ENCODE measurements around the gene PAN3. TPM values are rescaled to one million over a fixed set of nuclear protein-coding genes. Genes with fewer than 3 reads are reported as not detected.
"Not testable (repeated sequence)": the region's sequence is repeated elsewhere in the genome, so short reads cannot be mapped to it uniquely, and the experiment has no call there.

Gene PAN3
- total RNA-seq, 4 donors from 2014 or later: 41.7 to 68.3 (median 42.2) TPM

- WGBS: 2% methylated on average over 41 of the region's 60 CpGs
- H3K4me1 ChIP-seq: peaks cover 27% of the 10 kb centered on the region
- peak overlapping the region; percentile 98 for H3K27ac ChIP-seq
- H3K4me3 ChIP-seq: peak overlapping the region; percentile 96
- DNase-seq (ENCODE audit: low spot score in 2 of 2): peak; percentile 89 to 94
- H3K9me3 ChIP-seq: no peaks in the 10 kb centered on the region
- H3K27me3 ChIP-seq: no peaks in the 10 kb centered on the region
- no peaks in the 10 kb centered on the region for H3K36me3 ChIP-seq
- TF ChIP-seq POLR2AphosphoS5 (IDR thresholded peaks at IDR 0.05) (peak in 1 of 3 donors; percentile 43), CTCF (IDR thresholded peaks at IDR 0.05) (no peak), POLR2A (IDR thresholded peaks at IDR 0.05) (peak in 1 of 2 donors; percentile 38)
Measured at GRCh38 chr13:28138756-28139470, 568 bp downstream of the PAN3 start.

- peaks cover 27% of the 10 kb centered on the region for H3K4me1 ChIP-seq
- H3K4me3 ChIP-seq: peak overlapping the region; percentile 96
- TF ChIP-seq CTCF (IDR thresholded peaks at IDR 0.05): no peak
- no peak for TF ChIP-seq EP300 (IDR thresholded peaks at IDR 0.05)
- no peak for TF ChIP-seq POLR2AphosphoS5 (IDR thresholded peaks at IDR 0.05)
- TF ChIP-seq POLR2A (IDR thresholded peaks at IDR 0.05): no peak
- no peak overlapping the region for H3K27ac ChIP-seq
- no peaks in the 10 kb centered on the region for H3K36me3 ChIP-seq
- no peaks in the 10 kb centered on the region for H3K9me3 ChIP-seq
- no peak for DNase-seq (ENCODE audit: low spot score in 2 of 2)
- no peaks in the 10 kb centered on the region for H3K27me3 ChIP-seq
- WGBS: 66% methylated on average over 10 of the region's 10 CpGs
Measured at GRCh38 chr13:28140433-28141125, 2.2 kb downstream of the PAN3 start.

- H3K36me3 ChIP-seq; H3K4me3 ChIP-seq; H3K27me3 ChIP-seq; H3K27ac ChIP-seq; H3K9me3 ChIP-seq; DNase-seq (ENCODE audit: low spot score in 2 of 2): not testable (repeated sequence)
- 83% methylated on average over 10 of the region's 10 CpGs for WGBS
- peaks cover 27% of the 10 kb centered on the region for H3K4me1 ChIP-seq
Measured at GRCh38 chr13:28141542-28141941, 3.2 kb downstream of the PAN3 start.

- H3K27ac ChIP-seq: no peak overlapping the region
- H3K36me3 ChIP-seq: no peaks in the 10 kb centered on the region
- WGBS: 95% methylated on average over 6 of the region's 6 CpGs
- no peak overlapping the region for H3K4me3 ChIP-seq
- H3K9me3 ChIP-seq: no peaks in the 10 kb centered on the region
- no peaks in the 10 kb centered on the region for H3K27me3 ChIP-seq
- TF ChIP-seq POLR2A (IDR thresholded peaks at IDR 0.05): no peak
- no peak for TF ChIP-seq EP300 (IDR thresholded peaks at IDR 0.05)
- no peak for TF ChIP-seq POLR2AphosphoS5 (IDR thresholded peaks at IDR 0.05)
- TF ChIP-seq CTCF (IDR thresholded peaks at IDR 0.05): no peak
- DNase-seq (ENCODE audit: low spot score in 2 of 2): no peak
- H3K4me1 ChIP-seq: peaks cover 18% of the 10 kb centered on the region
Measured at GRCh38 chr13:28145049-28145448, 6.7 kb downstream of the PAN3 start.

GRCh38 chr13:28147495-28147894, 9.2 kb downstream of the PAN3 start:
- H3K4me3 ChIP-seq: no peak overlapping the region
- TF ChIP-seq CTCF (IDR thresholded peaks at IDR 0.05) (no peak), POLR2AphosphoS5 (IDR thresholded peaks at IDR 0.05) (no peak), EP300 (IDR thresholded peaks at IDR 0.05) (no peak), POLR2A (IDR thresholded peaks at IDR 0.05) (no peak)
- H3K27ac ChIP-seq: no peak overlapping the region
- no peak for DNase-seq (ENCODE audit: low spot score in 2 of 2)
- no peaks in the 10 kb centered on the region for H3K9me3 ChIP-seq
- no peaks in the 10 kb centered on the region for H3K36me3 ChIP-seq
- H3K4me1 ChIP-seq: peaks cover 12% of the 10 kb centered on the region
- H3K27me3 ChIP-seq: no peaks in the 10 kb centered on the region
- WGBS: 75% methylated on average over 1 of the region's 1 CpG
